KOPT-K1 (cell line): ENCODE results near the gene SLC6A20.
"Not testable (repeated sequence)": the region's sequence is repeated elsewhere in the genome, so short reads cannot be mapped to it uniquely, and the experiment has no call there.

Experiments used
- H3K27ac ChIP-seq: fragments of 200-600 bp; sonication (generic); 2 replicates; pipeline ENCODE4 v1.5.1; 2016; ENCODE audit warnings: antibody characterized with exemption, mild to moderate bottlenecking, low read depth, low read length; ENCODE audit not compliant: poor library complexity, severe bottlenecking
- H3K36me3 ChIP-seq: fragments of 200-600 bp; sonication (generic); 2 replicates; pipeline ENCODE4 v1.5.1; 2017; ENCODE audit warnings: antibody characterized with exemption, mild to moderate bottlenecking, low read length, moderate library complexity; ENCODE audit not compliant: insufficient read depth
- H3K9me3 ChIP-seq: fragments of 200-600 bp; sonication (generic); 2 replicates; pipeline ENCODE4 v1.5.1; 2017; ENCODE audit warnings: antibody characterized with exemption, low read length, mild to moderate bottlenecking; ENCODE audit not compliant: insufficient read depth, poor library complexity, severe bottlenecking

SLC6A20 gene

DNA sequence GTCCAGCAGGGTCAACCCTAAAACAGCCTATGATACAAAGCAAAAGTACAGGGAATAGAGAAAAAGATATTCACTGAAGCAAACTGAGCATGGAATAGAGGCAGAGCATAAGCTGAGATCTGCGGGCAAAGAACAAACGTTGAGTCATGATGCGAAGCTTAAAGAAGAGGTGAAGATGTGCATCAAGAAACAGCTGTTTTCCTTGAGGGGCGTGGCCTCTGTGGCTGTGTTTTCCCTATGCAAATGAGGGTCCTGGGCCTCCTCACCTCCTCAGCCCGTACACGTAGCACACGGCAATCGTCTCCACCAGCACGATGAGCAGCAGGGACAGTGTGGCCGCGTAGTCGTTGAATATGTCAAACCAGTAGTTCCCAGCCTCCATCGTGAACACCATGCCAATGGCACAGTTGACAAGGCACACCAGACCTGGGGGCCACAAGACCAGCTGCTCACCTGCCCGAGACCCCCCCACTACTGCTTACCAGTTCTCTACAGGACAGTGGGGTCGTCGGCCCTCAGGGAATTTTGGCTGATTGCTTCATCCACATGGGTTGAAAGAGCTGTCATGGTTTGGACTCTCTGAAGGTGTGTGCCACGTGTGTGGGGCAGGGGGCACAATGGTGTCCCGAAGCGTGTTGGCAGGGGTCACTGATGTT is 33.6 kb downstream of the SLC6A20 start:
- no peaks in the 10 kb centered on the region for H3K36me3 ChIP-seq
- H3K27ac ChIP-seq, result no peak overlapping the region
- H3K9me3 ChIP-seq, result peaks cover 19% of the 10 kb centered on the region

DNA sequence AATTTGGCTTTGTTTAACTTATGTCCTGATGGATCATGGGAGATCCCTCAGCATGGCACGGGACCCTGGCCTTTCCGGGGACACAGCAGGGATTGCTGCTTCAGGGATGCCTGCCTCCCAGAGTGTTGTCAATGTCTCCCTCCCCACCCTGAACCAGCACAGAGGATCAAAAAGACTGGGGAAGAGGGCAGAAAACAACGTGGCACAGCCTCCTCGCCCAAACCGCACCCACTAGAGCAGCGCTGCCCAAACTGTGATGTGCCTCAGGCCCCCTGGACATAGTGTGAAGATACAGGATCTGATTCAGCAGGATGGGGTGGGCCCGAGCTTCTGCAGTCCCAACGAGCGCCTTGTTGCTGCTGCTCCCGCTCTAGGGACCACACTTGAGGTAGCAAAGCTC is 34.5 kb downstream of the SLC6A20 start:
- peaks cover 9% of the 10 kb centered on the region for H3K9me3 ChIP-seq
- H3K36me3 ChIP-seq, result no peaks in the 10 kb centered on the region
- no peak overlapping the region for H3K27ac ChIP-seq

DNA sequence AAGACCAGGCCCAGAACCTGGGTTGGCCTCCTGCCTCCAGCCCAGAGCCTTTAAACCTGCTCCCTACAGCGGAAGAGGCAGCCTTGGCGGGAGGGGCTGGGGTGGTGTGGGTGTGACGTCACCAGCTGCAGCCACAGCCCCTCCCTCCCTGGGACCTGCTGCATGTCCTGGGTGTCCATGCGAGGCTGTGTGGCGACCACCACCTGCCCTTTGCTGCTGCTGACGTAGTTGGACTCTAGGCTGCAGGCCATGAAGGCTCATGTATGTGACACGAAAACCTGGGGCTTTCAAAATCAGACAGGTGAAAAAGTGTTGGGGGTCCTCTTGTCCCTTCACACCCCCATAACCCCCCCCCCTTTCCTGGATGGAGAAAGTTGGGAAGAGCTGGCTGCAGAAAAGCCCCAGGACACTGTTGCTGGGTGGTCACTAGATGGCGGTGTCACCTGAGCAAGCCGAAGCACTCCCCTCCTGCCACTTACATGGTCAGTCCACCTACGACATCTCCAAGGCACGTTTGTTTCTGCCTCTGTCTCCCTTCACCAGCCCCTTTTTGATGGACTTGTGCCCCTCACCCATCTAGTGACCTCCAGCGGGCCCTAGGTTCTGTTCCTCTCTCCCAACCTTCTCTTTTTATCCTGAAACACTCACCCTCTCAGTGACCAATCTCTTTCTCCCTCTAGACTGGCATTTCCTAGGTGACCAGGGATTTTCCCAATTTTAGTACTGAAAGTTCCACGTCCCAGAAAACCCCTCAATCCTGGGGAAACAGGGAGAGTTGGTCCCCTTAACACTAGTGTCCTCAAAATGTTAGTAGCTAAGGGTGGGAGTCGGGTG is 35.2 kb downstream of the SLC6A20 start:
- no peaks in the 10 kb centered on the region for H3K36me3 ChIP-seq
- peaks cover 2% of the 10 kb centered on the region for H3K9me3 ChIP-seq
- H3K27ac ChIP-seq, result no peak overlapping the region

DNA sequence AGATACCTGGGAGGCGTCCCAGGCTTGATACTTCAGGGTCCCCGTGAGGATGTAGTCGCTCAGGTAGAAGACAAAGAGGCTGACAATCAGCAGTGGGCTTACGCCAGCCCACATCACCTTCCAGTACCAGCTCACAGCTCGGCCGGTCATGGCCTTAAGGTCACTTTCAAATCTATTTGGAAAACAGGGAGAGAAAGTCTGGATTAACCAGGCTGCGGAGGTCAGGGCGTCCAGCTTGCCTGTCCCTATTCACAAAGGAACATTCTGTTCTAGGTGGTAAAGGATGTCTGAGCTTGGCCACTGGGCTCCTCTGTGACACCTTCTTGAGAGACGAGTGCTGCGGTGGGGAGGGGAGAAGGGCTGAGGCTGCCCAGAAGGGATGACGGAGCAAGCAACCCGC is 36.5 kb downstream of the SLC6A20 start:
- no peaks in the 10 kb centered on the region for H3K9me3 ChIP-seq

DNA sequence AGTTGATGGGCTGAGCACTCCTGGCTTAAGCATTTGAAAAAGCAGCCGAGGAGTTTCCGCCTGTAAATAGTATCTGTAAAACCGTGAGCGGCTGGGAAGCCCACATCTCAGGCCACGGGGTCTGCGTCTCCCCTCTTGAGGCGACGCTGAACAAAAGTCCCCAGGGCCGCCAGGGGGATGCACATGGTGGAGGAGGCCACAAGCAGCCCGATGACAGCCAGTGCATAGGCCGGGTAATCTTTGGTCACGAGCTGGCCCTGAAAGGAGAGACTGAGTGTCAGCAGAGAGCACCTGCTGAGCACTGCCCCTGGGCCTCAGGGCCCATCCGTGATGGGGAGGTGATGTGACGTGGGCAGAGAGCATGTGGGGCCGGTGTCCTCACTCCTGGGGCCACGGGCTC is 37.5 kb downstream of the SLC6A20 start:
- no peaks in the 10 kb centered on the region for H3K9me3 ChIP-seq
- no peaks in the 10 kb centered on the region for H3K36me3 ChIP-seq

More for the DNA sequence above, 36.5 kb downstream of the SLC6A20 start:
- Histone ChIP-seq H3K36me3 (no peaks in the 10 kb centered on the region), H3K27ac (no peak overlapping the region)

DNA sequence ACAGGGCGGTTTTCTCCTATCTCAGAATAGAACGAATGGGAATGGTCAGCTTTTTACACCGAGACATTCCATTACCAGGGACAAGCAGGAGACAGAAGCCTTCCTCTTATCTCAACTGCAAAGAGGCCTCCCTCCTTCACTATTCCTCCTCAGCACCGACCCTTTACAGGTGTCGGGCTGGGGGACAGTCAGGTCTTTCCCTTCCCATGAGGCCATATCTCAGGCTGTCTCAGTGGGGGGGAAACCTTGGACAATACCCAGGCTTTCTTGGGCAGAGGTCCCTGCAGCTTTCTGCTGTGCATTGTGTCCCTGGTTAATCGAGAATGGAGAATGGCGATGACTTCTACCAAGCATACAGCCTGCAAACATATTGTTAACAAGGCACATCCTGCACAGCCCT is 39.2 kb downstream of the SLC6A20 start:
- not testable (repeated sequence) for H3K36me3 ChIP-seq, H3K9me3 ChIP-seq, H3K27ac ChIP-seq

More for the DNA sequence above, 37.5 kb downstream of the SLC6A20 start:
- H3K27ac ChIP-seq, result no peak overlapping the region

DNA sequence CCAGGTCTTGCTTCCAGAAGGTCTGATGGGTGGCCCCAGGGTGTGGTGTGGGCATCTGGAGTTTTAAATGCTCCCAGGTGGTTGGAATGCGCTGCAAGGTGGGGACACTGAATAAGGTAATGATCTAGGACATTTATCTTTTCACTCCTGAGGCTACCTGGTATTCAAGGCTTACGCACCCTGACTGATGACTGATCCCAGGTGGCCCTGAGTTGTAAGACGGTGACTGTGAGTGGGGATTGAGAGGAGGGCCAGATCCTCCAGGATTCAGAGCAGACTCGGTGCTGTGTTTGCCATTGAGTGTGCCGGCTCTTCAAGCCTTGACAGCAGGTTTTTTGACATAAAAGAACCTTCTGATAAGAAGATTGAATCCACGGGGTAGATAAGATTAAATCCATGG is 40.3 kb downstream of the SLC6A20 start:
- Histone ChIP-seq H3K9me3 (no peaks in the 10 kb centered on the region), H3K36me3 (no peaks in the 10 kb centered on the region), H3K27ac (no peak overlapping the region)

DNA sequence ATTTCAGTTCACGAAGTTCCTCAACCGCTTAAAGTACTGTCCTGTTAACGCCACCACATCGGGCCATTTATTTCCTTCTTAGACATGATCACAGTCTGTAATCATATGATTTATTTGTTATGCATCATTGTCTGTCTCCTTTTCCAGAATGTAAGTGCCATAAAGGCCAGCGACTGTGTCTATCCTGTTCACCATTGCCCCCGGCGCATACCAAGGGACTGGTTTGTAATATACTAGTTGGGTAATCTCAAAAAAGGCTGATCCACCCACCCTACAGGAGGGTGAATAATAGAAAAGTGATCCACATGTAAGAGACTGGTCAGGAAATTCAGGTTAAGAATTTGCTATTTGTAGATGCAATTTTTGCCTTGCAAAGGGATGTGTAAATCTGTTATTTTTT is 41.9 kb downstream of the SLC6A20 start:
- H3K27ac ChIP-seq, result no peak overlapping the region
- H3K9me3 ChIP-seq, result no peaks in the 10 kb centered on the region
- H3K36me3 ChIP-seq, result no peaks in the 10 kb centered on the region

DNA sequence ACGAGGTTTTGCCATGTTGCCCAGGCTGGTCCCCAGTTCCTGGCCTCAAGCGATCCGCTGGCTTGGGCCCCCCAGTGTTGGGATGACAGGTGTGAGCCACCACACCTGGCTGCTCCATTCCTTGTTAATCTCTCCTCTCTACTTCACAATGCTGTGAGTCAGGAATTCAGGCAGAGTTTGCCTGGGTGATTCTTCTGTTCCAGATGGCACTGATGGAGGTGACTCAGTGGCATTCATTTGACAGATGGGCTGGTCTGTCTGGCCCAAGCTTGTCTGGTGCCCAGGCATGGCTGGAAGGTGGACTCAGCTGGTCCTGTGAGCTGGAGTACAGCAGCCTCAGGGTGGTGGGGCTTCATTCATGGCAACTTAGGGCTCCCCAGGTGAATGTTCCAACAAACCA is 43.2 kb downstream of the SLC6A20 start:
- Histone ChIP-seq H3K9me3 (no peaks in the 10 kb centered on the region), H3K27ac (no peak overlapping the region), H3K36me3 (peaks cover 2% of the 10 kb centered on the region; the same call in 1 of the 2 replicates)

DNA sequence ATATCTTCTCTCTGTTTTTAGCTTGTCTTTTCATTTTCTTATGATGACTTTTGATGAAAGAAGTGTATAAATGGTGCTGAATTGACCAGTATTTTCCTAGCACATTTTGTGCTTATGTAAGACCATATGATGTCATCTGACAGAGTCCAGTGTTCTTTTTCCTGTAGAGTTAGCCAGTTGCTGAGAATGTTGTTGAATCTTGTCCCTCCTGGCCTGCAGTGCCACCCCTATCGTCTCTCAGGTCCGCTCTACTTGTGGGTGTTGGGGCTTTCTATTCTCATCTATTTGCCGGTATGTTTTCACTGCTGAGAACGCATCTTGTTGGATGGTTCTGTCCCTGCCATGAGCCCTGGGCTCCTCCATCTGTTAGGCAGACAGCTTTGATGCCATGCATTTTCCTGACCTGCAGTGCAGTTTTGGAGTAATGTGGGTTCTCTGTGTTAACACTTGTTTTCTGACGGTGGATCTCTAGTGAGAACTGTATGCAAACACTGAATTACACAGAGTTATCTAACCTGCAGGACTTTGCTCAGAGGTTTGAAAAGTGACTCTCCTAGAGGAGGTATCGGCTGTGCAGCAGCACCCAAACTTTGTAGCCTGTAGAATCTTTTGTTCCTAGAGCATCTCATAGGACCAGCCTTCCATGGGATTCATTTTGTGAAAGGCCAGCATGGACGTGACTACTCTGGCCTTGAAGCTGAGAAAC is 44.6 kb downstream of the SLC6A20 start:
- H3K9me3 ChIP-seq, result no peaks in the 10 kb centered on the region
- H3K36me3 ChIP-seq, result peaks cover 16% of the 10 kb centered on the region
- no peak overlapping the region for H3K27ac ChIP-seq

DNA sequence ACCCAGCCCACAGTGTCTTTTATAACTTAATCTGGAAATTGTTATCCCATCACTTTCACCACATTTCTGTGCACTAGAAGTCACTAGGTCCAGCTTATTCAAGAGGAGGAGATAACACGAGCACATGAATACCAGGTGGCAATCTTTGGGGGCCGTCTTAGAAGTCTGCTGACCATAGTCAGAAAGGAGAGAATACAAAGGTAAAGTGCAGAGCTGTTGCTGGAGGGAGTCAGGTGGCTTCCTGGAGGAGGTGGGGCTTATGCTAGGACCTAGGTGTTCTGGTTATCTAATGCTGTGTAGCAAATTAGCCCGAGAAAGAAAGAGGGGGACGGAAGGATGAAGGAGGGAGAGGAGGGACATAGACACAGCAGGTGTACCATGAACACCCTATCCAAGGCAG is 46.5 kb downstream of the SLC6A20 start:
- no peak overlapping the region for H3K27ac ChIP-seq
- H3K36me3 ChIP-seq, result peaks cover 34% of the 10 kb centered on the region
- no peaks in the 10 kb centered on the region for H3K9me3 ChIP-seq

DNA sequence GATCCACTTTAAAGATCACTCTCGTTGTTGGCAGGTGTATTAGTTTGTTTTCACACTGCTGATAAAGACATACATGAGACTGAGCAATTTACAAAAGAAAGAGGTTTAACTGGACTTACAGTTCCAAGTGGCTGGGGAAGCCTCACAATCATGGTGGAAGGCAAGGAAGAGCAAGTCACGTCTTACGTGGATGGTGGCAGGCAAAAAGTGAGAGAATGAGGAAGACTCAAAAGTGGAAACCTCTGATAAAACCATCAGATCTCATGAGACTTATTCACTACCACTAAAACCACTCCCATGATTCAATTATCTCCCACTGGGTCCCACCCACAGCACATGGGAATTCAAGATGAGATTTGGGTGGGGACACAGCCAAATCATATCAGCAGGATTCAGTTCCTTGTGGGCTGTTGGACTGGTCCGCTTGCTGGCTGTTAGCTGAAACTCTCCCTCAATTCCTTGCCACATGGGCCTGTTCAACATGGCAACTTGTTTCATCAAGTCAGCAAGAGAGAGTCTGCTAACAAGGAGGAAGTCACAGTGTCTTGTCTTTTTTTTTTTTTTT is 47.2 kb downstream of the SLC6A20 start:
- not testable (repeated sequence) for H3K9me3 ChIP-seq, H3K27ac ChIP-seq
- H3K36me3 ChIP-seq, result peaks cover 42% of the 10 kb centered on the region

DNA sequence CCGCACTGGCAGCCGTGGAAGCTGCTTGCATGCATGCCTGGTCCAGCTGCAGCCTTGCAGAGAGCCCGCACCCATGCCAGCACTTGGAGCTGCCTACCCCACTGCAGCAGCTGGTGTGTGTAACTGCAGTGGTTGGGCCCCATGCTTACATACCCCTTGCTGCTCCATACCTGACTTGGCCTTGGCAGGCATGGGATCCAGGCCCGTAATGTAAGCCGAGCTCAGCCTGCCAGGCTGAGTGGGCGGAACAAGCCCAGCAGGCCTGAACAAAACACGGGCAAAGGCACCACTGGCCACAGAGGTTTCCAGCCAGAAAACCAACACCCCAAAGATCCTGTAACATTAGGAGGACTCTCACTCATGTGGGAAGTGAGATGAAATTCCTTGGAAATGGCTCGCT is 48.3 kb downstream of the SLC6A20 start:
- Histone ChIP-seq H3K36me3 (peaks cover 52% of the 10 kb centered on the region), H3K27ac (no peak overlapping the region)

DNA sequence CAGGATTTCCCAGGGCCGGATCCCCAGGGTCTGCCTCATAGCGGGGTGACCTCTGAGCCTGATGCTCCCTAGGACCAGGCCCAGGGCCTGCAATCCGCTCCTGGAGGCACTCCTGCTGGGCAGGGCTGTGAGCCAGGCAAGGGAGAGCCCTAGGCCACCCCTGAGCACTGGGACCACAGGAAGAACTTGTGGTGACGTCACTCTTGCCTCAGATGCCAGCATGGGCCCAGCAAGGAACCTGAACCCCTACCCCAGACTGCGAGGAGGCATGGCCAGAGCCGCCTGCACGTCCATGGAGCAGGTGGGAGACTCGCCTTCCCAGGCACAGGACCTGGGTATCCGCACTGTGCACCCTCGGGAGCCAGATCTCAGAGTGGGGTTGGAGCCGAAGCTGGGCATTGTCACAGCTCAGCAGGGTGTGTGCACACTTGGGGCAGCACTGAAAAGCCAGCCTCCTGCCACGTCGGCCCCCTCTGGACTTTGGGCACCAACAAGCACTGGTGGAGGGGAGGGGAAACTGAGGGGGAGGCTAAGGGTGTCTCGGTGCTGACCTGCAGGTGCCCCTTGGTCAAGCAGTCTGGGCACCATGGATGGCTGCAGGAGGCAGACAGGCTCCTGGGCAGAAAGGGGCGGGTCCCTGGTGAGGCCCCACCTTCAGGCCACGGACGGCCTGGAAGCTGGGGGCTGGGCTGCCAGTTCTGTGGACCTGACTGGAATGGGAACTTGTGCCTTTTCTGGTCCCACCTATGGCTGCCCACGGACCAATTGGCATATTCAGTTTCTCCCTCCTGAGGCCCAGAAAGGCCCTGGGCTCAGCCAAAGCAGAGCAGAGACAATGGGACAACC is 49.3 kb downstream of the SLC6A20 start:
- Histone ChIP-seq H3K36me3 (peaks cover 61% of the 10 kb centered on the region), H3K27ac (no peak overlapping the region)

More for the DNA sequence above, 48.3 kb downstream of the SLC6A20 start:
- H3K9me3 ChIP-seq, result no peaks in the 10 kb centered on the region

More for the DNA sequence above, 49.3 kb downstream of the SLC6A20 start:
- H3K9me3 ChIP-seq, result no peaks in the 10 kb centered on the region
